NCI-H2107 treated with DMSO at 0.1 percent for 48 hours (cell line): ENCODE measurements around the gene SH3D19.
"Not testable (repeated sequence)": the region's sequence is repeated elsewhere in the genome, so short reads cannot be mapped to it uniquely, and the experiment has no call there.

Experiments
- DNase-seq: peaks from one replicate; lab custom pipeline; 2025; ENCODE audit not compliant: unreplicated experiment; lab: John Stamatoyannopoulos, UW

SH3D19 gene

GRCh38 chr4:151104621-151105020 is 220.8 kb downstream of the SH3D19 start:
- no peak for DNase-seq

- DNase-seq: no peak
Measured at GRCh38 chr4:151103758-151104157, 221.6 kb downstream of the SH3D19 start.

GRCh38 chr4:151100531-151100930 is 224.9 kb downstream of the SH3D19 start:
- no peak for DNase-seq

- DNase-seq: no peak
Measured at GRCh38 chr4:151099976-151100417, 225.4 kb downstream of the SH3D19 start.

GRCh38 chr4:151099229-151099975 is 226.0 kb downstream of the SH3D19 start, which contains the start of gene RPS3A:
Gene RPS3A, plus strand, starts transcription at chr4:151099628. Its CDS starts 25 bp downstream, at chr4:151099653.
- peak; percentile 86 for DNase-seq

- no peak for DNase-seq
Measured at GRCh38 chr4:151098979-151099228, 226.5 kb downstream of the SH3D19 start.

GRCh38 chr4:151097759-151098158 is 227.6 kb downstream of the SH3D19 start:
- DNase-seq: no peak

DNA sequence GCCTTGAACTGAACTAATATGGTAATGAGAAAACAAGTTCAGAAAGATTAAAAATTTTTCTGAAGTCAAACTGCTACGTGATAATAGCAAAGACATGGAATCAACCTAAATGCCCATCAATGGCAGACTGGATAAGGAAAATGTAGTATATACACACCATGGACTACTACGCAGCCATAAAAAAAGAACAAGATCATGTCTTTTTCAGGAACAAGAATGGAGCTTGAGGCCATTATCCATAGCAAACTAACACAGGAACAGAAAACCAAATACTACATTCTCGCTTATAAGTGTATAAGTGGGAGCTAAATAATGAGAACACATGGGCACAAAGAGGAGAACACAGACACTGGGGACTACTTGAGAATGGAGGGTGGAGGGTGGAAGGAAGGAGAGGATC is 230.3 kb downstream of the SH3D19 start:
- DNase-seq: no peak

DNA sequence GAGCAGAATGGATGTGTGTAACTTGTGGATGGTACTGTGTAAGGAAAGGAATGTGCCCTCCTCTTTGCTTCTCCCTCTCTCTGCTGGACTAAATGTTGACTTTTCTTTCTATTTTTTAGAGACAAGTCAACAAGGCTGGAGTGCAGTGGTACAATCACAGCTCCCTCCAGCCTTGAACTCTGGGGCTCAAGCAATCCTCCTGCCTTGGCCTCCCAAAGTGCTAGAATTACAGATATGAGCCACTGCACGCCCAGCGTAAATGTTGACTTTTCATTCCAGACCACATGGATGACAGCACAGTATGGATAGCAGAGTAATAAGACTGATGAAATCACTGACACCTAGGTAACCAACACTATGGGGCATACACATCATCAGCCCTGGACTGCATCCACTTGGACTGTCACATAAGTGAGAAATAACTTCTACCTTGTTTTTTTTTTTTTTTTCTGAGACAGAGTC is 231.1 kb downstream of the SH3D19 start:
- DNase-seq: no peak

DNA sequence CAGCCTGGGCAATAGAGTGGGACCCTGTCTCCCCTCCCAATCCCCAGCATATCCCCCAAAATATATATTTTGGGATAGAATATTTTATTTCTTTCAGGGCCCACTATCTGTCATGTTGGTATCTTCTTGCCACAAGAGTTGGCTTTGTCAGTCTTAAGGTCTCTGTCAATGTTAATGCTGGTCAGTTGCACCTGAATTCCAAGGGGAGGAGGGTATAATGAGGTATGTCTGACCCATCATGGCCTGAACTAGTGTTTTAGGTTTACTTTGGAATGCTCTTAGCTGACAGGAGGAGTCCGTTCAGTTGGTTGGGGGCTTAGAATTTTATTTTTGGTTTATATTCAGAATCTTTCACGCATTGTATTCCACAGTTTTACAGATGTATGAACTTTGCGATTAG is 232.2 kb downstream of the SH3D19 start:
- no peak for DNase-seq

- no peak for DNase-seq
Measured at GRCh38 chr4:151092488-151092887, 232.9 kb downstream of the SH3D19 start.

DNA sequence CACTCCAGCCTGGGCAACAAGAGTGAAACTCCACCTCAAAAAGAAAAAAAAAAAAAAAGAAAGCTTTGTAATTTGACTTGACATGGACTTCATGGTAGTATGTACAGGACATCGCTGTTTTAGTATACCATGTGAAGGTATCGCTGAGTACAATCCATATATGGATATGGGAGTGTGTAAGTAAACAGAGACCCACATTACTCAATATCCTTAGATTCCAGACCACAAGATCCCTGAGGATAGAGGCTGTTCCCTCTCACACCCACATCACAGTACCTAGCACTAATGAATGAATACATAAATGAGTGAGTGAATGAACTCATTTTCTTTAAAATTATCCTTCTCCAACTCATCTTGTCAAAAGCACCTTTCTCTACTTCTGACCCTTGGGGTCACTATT is 234.4 kb downstream of the SH3D19 start:
- DNase-seq: no peak

DNA sequence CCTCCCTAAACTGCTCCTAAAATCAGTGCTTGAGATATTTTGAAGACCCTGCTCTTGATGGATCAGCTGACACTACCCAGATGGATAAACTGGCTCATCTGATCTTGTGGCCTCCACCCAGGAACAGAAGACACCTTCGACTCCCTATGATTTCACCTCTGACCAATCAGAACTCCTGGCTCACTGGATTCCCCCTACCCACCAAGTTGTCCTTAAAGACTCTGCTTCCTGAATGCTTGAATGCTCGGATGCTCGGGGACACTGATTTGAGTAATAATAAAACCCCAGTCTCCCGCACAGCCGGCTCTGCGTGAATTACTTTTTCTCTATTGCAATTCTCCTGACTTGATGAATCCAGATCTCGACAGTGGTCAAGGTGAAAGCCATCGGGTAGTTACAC is 237.9 kb downstream of the SH3D19 start:
- DNase-seq: no peak

GRCh38 chr4:151077978-151078377 is 247.4 kb downstream of the SH3D19 start:
- not testable (repeated sequence) for DNase-seq

- no peak for DNase-seq
Measured at GRCh38 chr4:151074416-151074916, 250.9 kb downstream of the SH3D19 start.
